ENCODE data around the gene RERE.
A peak's percentile ranks its signal among the peaks of the same experiment; 100 is the strongest.

- TF ChIP-seq CTCF (IDR thresholded peaks at IDR 0.05) (no peak), POLR2AphosphoS5 (IDR thresholded peaks at IDR 0.05) (peak in 1 of 4 donors; percentile 5), EP300 (IDR thresholded peaks at IDR 0.05) (no peak), POLR2A (IDR thresholded peaks at IDR 0.05) (no peak)
Measured at GRCh38 chr1:8816264-8816663, 1.2 kb downstream of the RERE start.
